HEK293T (cell line): Measurements from ENCODE around the gene NPAS3.

Experiments
- ARNT ChIP-seq: fragments of 450-650 bp; IDR thresholded peaks from 2 replicates; pipeline ENCODE4 v1.6.1; 2017; ENCODE audit warnings: mild to moderate bottlenecking
- BHLHE40 ChIP-seq: fragments of 450-650 bp; IDR thresholded peaks from 2 replicates; pipeline ENCODE4 v1.6.1; 2016; ENCODE audit warnings: mild to moderate bottlenecking, moderate library complexity, borderline replicate concordance
- CTBP1 ChIP-seq: fragments of 450-650 bp; IDR thresholded peaks from 2 replicates; pipeline ENCODE4 v1.6.1; 2016; ENCODE audit warnings: borderline replicate concordance
- ELF4 ChIP-seq: fragments of 450-650 bp; IDR thresholded peaks from 2 replicates; pipeline ENCODE4 v1.6.1; 2017; ENCODE audit warnings: antibody characterized with exemption
- FOXA1 ChIP-seq: fragments of 450-650 bp; IDR thresholded peaks from 2 replicates; pipeline ENCODE4 v1.6.1; 2016; ENCODE audit warnings: mild to moderate bottlenecking
- SP1 ChIP-seq: fragments of 450-650 bp; IDR thresholded peaks from 2 replicates; pipeline ENCODE4 v1.6.1; 2017
- SUZ12 ChIP-seq: fragments of 450-650 bp; IDR thresholded peaks from 2 replicates; pipeline ENCODE4 v1.6.1; 2016; ENCODE audit warnings: mild to moderate bottlenecking
- TARDBP ChIP-seq: fragments of 450-650 bp; IDR thresholded peaks from 2 replicates; pipeline ENCODE4 v1.6.1; 2016
- TF ChIP-seq, protein P1 (sequence below): fragments of 450-650 bp; IDR thresholded peaks from 2 replicates; pipeline ENCODE4 v1.6.1; 2016

DNA sequence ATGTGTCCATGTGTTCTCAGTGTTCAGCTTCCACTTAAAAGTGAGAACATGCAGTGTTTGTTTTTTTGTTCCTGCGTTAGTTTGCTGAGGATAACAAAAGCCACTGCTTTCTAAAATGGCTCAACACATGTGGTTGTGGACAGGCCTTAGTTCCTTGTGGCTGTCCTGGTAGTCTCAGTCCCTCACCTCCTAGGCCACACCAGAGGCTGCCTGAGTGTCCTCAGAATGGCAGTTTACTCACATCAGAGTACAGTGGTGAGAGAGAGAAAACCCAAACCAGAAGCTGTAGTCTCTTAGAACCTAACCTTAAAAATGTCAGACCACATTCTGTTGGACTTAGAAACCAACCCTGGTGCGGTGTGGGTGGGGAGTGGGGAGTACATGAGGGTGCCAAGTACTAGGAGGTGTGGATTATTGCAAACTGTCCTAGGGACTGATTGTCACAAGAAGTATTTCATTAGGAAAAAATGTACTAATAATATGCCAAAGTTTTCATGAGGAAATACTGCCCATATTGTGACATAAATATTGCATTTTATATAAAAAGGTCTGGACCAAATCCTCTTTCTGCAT, 30.4 kb downstream of the NPAS3 start:
- TF ChIP-seq SP1 (no peak), FOXA1 (no peak), ARNT (no peak), ELF4 (no peak), TARDBP (no peak), BHLHE40 (no peak), CTBP1 (no peak), SUZ12 (no peak)
- TF ChIP-seq, protein P1, sequence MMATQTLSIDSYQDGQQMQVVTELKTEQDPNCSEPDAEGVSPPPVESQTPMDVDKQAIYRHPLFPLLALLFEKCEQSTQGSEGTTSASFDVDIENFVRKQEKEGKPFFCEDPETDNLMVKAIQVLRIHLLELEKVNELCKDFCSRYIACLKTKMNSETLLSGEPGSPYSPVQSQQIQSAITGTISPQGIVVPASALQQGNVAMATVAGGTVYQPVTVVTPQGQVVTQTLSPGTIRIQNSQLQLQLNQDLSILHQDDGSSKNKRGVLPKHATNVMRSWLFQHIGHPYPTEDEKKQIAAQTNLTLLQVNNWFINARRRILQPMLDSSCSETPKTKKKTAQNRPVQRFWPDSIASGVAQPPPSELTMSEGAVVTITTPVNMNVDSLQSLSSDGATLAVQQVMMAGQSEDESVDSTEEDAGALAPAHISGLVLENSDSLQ: no peak
